SHP77 (cell line): ENCODE measurements around the gene ENKD1.

ENCODE experiments used
- DNase-seq, 2 experiments: peaks; one replicate each; lab custom pipeline; 2025; lab: John Stamatoyannopoulos, UW

The ENKD1 gene

GRCh38 chr16:67678354-67679023 lies 11.9 kb upstream of the ENKD1 start:
- DNase-seq = no peak

DNA sequence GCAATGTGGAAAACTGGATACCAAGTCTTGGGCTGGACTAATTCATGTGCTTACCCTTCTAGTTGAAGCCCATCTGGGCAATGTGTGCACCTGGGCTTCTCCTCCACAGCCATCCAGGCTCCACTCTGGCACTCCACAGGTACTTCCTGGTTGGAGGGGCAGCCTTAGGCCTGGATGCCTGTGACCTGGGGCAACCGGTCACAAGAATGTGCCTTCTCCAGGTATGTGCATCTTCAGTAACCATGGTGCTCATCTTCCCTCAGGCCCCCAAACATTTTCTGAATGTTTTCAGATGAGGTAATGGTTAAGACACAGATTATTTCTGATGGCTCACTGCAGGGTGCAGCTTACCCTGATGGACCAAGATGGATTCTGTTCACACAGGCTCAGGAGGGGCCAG lies 11.2 kb upstream of the ENKD1 start:
- no peak for DNase-seq

GRCh38 chr16:67676939-67677338 lies 10.4 kb upstream of the ENKD1 start:
- DNase-seq = no peak

- no peak for DNase-seq
Measured at GRCh38 chr16:67676516-67676915, 10.0 kb upstream of the ENKD1 start.

- DNase-seq = no peak
Measured at GRCh38 chr16:67675999-67676398, 9.4 kb upstream of the ENKD1 start.

DNA sequence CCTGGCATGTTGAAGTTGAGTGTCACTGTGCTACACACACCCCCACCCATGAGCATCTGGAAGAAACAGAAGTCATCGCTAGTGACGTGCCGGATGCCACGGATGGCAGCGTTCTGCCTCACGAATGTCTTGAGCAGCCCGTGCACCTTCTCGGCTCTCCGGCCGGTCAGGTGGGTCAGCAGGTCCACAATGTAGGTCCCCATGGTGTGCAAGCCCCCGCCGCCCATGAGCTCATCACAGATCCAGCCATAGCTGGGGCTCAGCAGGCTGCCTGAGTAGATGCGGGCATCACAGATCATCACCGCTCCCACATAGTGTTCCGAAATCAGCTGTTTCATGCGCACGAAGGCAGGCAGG lies 9.0 kb upstream of the ENKD1 start:
- no peak for DNase-seq

- DNase-seq = no peak
Measured at GRCh38 chr16:67674851-67675578, 8.5 kb upstream of the ENKD1 start.

DNA sequence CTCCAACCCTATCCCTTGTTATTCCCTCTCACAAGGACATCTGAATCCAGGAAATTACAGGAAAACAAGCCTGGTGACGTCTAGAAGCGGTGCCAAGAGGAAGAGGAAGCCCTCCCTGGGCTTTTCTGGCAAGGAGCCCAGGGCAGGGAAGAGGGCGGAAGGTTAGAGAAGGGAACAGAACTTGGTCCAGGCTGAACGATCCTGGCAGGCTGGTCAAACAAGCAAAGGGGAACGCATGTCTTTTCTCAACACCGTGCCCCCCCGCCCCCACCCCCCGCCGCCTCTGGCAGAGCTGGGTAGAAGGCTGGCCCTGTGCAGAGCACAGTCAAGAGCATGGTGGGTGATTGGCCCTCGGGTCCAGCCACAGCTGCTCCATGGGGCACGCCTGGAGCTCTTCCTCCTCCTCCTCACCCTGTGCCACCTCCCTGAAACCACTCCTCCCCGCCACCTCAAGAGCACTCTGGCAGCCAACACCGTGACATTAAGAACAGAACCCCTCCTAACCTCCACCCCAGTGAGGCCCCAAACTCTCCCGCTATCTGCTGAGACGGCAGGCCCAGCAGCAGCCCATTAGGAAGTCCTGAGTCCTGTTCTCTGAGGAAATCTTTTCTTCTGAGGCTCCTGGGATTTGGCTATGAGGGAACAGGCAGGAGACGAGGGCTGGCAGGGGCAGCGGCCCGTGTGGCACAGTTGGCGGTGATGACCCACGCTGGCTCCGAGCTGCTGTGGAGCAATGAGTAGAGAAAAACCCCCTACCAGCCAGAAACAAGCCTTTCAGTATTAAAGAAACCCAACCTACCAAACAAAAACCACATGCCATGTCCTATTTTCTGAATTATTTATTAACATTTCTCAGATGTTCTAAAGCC lies 7.4 kb upstream of the ENKD1 start:
- DNase-seq = peak; percentile 40 to 50

DNA sequence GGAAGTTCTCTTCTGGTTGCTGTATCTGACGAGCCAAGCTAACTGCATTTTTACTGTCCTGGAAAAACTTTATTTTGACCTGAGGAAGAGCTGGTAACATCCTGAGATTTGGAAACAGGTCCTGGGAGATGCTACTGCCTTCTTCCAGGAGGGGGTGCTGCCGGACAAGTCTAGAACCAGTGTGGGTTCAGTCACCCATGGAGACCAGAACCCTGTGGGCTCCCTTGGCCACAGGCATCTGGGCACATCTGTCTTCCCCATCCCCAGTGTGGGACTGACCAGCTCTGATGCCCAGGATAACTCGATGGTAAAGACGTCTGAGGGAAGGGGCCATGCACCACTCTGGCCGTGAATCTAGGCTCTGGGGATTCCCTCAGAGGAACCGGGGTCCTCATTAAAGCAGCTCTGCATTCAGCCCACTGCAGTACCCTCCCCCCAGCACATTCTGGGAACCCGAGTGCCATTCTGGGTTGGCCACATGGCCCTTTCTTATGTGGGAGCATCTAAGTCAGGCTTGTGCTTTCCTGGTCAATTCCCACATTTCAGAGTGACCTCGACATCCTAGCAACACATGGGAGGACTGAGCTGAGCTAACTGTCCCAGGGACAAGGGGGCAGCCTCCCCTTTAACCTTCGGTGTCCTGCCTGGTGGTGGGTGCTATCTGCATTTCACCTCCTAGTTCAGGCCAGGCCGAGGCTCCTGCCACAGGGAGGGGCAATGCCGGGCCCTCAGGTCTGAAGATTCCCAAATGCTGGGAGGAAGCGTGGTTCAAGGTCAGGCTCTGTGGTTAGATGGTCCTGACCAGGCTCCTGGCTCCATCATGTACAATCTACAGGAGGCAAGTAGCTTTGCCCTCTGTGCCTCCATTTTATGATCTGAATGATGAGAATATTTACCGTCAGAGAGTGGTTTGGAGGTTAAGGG lies 6.5 kb upstream of the ENKD1 start:
- DNase-seq = peak; percentile 52 to 64

DNA sequence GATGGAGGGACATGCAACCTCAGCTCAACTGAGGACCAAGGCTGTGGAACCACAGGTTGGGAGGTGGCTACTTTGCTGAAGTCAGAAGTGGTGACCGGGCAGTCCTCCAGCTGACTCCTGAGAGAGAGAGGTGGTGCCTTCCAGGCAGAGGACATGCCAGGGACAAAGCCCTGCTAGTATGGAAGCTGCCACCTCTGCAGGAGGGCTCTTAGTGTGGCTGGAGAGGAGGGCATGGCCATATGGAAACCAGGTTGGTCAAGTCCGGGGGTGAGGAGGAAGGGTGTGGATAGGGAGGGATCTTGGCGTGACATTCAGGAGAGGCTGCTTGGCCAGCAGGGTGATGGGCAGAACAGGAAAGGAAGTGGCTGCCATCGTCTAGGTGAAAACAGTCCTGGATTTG lies 5.8 kb upstream of the ENKD1 start:
- no peak for DNase-seq

DNA sequence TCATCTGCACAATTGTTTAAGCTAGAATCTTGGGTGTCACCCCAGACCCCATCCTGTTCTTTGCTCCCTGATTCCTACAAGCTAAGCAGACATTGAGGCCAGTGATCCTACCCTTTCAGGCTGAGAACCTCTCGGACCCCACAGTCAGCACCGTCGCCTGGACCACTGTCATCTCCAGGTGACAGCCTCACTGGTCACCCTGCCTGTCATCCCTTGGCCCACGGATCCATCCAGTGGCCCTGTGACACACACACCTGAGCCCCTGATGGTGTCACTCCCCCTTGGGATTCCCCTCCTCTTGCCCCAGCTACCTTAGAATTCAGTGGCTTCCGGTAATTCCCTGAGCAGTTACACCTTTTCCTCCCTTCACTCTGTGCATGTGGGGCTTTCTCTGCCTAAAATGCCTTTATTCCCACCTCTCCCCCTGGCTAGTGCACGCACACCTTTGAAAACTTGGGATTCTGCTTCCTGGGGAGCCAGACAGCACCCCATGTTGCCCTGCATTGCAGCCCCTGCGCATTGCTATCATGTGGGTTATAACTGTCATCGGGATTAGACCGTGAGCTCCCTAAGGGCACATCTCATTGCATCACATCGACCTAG lies 3.0 kb upstream of the ENKD1 start:
- no peak for DNase-seq

DNA sequence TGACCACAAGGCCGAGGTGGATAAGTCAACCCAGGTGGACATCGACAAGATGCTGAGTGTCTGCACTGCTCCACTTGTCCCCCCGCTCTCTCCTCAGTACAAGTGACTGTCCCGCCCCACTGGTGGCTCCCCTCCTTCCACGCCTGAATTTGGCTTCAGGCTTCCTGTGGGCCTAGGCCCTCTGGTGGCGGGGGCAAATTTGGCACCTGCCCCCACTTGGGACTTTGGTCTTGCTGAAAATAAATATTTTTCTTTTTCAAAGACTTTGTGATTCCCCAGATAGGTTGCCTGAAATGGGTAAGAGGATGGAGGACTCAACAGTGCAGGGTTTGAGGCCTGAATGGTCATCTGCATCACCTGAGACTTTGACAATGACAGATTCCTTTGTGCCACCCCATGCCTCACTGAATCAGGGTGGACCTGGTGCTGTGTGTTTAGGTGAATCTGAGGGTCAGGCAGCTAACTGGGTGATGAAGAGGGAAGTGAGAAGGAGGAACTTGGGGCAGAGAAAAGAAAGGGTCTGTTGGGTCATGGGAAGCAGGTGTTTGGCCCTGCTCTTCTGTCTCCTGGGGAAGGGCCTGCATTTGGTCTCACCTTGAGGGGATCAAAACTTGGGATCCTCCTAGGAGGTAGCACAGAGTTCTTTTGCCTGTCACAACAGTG lies 2.1 kb upstream of the ENKD1 start:
- DNase-seq = no peak

GRCh38 chr16:67667817-67668494 lies 1.4 kb upstream of the ENKD1 start:
- peak; percentile 96 to 97 for DNase-seq

- DNase-seq = no peak
Measured at GRCh38 chr16:67667453-67667816, 885 bp upstream of the ENKD1 start.

GRCh38 chr16:67666032-67666551 lies 458 bp downstream of the ENKD1 start:
- DNase-seq = peak in 1 of 2 experiments; percentile 30

GRCh38 chr16:67665598-67665997 lies 952 bp downstream of the ENKD1 start:
- DNase-seq = no peak

DNA sequence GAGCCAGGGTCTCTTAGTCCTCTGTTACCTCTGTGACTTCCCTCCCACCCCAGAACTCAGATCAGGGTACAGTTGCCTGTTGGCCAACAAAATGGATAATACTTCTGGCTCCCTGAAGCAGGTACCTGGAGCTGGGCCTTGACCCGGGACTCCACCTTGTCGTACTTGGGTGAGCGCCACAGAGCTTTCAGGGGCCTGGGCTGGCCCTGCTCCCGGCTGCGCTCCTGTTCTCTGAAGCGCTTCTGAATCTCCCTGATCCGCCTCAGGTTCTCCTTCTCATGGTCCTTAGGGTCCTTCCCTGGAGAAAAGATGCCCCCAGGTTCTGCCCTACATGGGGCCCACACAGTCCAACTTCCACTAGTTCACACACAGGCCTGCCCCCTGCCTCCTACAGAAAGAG lies 1.7 kb downstream of the ENKD1 start:
- DNase-seq = no peak

- no peak for DNase-seq
Measured at GRCh38 chr16:67664258-67664657, 2.3 kb downstream of the ENKD1 start.

- DNase-seq = no peak
Measured at GRCh38 chr16:67663877-67664222, 2.7 kb downstream of the ENKD1 start.
